Measurements from ENCODE around the gene SRPK1. TPM values are rescaled to one million over a fixed set of nuclear protein-coding genes. Genes with fewer than 3 reads are reported as not detected.
A peak's percentile ranks its signal among the peaks of the same experiment; 100 is the strongest.
"Not testable (repeated sequence)": the region's sequence is repeated elsewhere in the genome, so short reads cannot be mapped to it uniquely, and the experiment has no call there.

The SRPK1 gene
- total RNA-seq, 1 donor from 2014 or later, result 74.3 TPM

GRCh38 chr6:35954333-35954732 is 33.4 kb upstream of the SRPK1 start:
- Mint-ChIP-seq H3K36me3 (ENCODE audit: insufficient read depth) (no peaks in the 10 kb centered on the region), H3K9me3 (ENCODE audit: low read depth) (no peaks in the 10 kb centered on the region), H3K4me3 (ENCODE audit: low read depth) (no peak overlapping the region), H3K4me1 (ENCODE audit: low read depth) (peaks cover 7% of the 10 kb centered on the region), H3K27ac (no peak overlapping the region), H3K27me3 (peaks cover 24% of the 10 kb centered on the region)
- DNase-seq (ENCODE audit: low spot score, unreplicated experiment), result no peak
- no peak for TF ChIP-seq CTCF (IDR thresholded peaks at IDR 0.05; ENCODE audit: unreplicated experiment)

- H3K4me3 Mint-ChIP-seq (ENCODE audit: low read depth), result no peak overlapping the region
- H3K4me1 Mint-ChIP-seq (ENCODE audit: low read depth), result peaks cover 7% of the 10 kb centered on the region
- no peaks in the 10 kb centered on the region for H3K9me3 Mint-ChIP-seq (ENCODE audit: low read depth)
- DNase-seq (ENCODE audit: low spot score, unreplicated experiment), result no peak
- no peak overlapping the region for H3K27ac Mint-ChIP-seq
- TF ChIP-seq CTCF (IDR thresholded peaks at IDR 0.05; ENCODE audit: unreplicated experiment), result peak; percentile 11
- no peaks in the 10 kb centered on the region for H3K36me3 Mint-ChIP-seq (ENCODE audit: insufficient read depth)
- H3K27me3 Mint-ChIP-seq, result peaks cover 14% of the 10 kb centered on the region
Measured at GRCh38 chr6:35948725-35949124, 27.8 kb upstream of the SRPK1 start.

GRCh38 chr6:35945650-35946025 is 24.7 kb upstream of the SRPK1 start:
- H3K9me3 Mint-ChIP-seq (ENCODE audit: low read depth), result peaks cover 8% of the 10 kb centered on the region
- DNase-seq (ENCODE audit: low spot score, unreplicated experiment), result no peak
- no peaks in the 10 kb centered on the region for H3K4me1 Mint-ChIP-seq (ENCODE audit: low read depth)
- no peaks in the 10 kb centered on the region for H3K36me3 Mint-ChIP-seq (ENCODE audit: insufficient read depth)
- H3K27ac Mint-ChIP-seq, result no peak overlapping the region
- no peak overlapping the region for H3K4me3 Mint-ChIP-seq (ENCODE audit: low read depth)
- TF ChIP-seq CTCF (IDR thresholded peaks at IDR 0.05; ENCODE audit: unreplicated experiment), result no peak
- H3K27me3 Mint-ChIP-seq, result no peaks in the 10 kb centered on the region

GRCh38 chr6:35943390-35943789 is 22.5 kb upstream of the SRPK1 start:
- Mint-ChIP-seq H3K36me3 (ENCODE audit: insufficient read depth) (no peaks in the 10 kb centered on the region), H3K4me3 (ENCODE audit: low read depth) (no peak overlapping the region), H3K27ac (no peak overlapping the region), H3K4me1 (ENCODE audit: low read depth) (no peaks in the 10 kb centered on the region), H3K27me3 (no peaks in the 10 kb centered on the region), H3K9me3 (ENCODE audit: low read depth) (peaks cover 17% of the 10 kb centered on the region)
- no peak for TF ChIP-seq CTCF (IDR thresholded peaks at IDR 0.05; ENCODE audit: unreplicated experiment)
- no peak for DNase-seq (ENCODE audit: low spot score, unreplicated experiment)

GRCh38 chr6:35942355-35942754 is 21.5 kb upstream of the SRPK1 start:
- Mint-ChIP-seq H3K27me3 (no peaks in the 10 kb centered on the region), H3K4me1 (ENCODE audit: low read depth) (no peaks in the 10 kb centered on the region), H3K36me3 (ENCODE audit: insufficient read depth) (no peaks in the 10 kb centered on the region), H3K9me3 (ENCODE audit: low read depth) (peaks cover 23% of the 10 kb centered on the region), H3K27ac (no peak overlapping the region), H3K4me3 (ENCODE audit: low read depth) (no peak overlapping the region)
- no peak for DNase-seq (ENCODE audit: low spot score, unreplicated experiment)
- TF ChIP-seq CTCF (IDR thresholded peaks at IDR 0.05; ENCODE audit: unreplicated experiment), result no peak

- DNase-seq (ENCODE audit: low spot score, unreplicated experiment); H3K27me3 Mint-ChIP-seq; H3K4me3 Mint-ChIP-seq (ENCODE audit: low read depth); H3K4me1 Mint-ChIP-seq (ENCODE audit: low read depth); H3K27ac Mint-ChIP-seq; H3K36me3 Mint-ChIP-seq (ENCODE audit: insufficient read depth): not testable (repeated sequence)
- H3K9me3 Mint-ChIP-seq (ENCODE audit: low read depth), result peaks cover 23% of the 10 kb centered on the region
Measured at GRCh38 chr6:35941170-35941569, 20.3 kb upstream of the SRPK1 start.

GRCh38 chr6:35940014-35940413 is 19.1 kb upstream of the SRPK1 start:
- H3K36me3 Mint-ChIP-seq (ENCODE audit: insufficient read depth); H3K4me1 Mint-ChIP-seq (ENCODE audit: low read depth); DNase-seq (ENCODE audit: low spot score, unreplicated experiment); H3K27ac Mint-ChIP-seq; H3K27me3 Mint-ChIP-seq; H3K4me3 Mint-ChIP-seq (ENCODE audit: low read depth): not testable (repeated sequence)
- peaks cover 23% of the 10 kb centered on the region for H3K9me3 Mint-ChIP-seq (ENCODE audit: low read depth)

GRCh38 chr6:35939259-35939658 is 18.4 kb upstream of the SRPK1 start:
- not testable (repeated sequence) for H3K36me3 Mint-ChIP-seq (ENCODE audit: insufficient read depth); H3K4me3 Mint-ChIP-seq (ENCODE audit: low read depth); H3K27me3 Mint-ChIP-seq; H3K27ac Mint-ChIP-seq; H3K4me1 Mint-ChIP-seq (ENCODE audit: low read depth); DNase-seq (ENCODE audit: low spot score, unreplicated experiment)
- H3K9me3 Mint-ChIP-seq (ENCODE audit: low read depth), result peaks cover 23% of the 10 kb centered on the region

Data from progenitor cell of endocrine pancreas (in vitro differentiated cells).